Measurements from ENCODE around the gene ACAA1.

DNA sequence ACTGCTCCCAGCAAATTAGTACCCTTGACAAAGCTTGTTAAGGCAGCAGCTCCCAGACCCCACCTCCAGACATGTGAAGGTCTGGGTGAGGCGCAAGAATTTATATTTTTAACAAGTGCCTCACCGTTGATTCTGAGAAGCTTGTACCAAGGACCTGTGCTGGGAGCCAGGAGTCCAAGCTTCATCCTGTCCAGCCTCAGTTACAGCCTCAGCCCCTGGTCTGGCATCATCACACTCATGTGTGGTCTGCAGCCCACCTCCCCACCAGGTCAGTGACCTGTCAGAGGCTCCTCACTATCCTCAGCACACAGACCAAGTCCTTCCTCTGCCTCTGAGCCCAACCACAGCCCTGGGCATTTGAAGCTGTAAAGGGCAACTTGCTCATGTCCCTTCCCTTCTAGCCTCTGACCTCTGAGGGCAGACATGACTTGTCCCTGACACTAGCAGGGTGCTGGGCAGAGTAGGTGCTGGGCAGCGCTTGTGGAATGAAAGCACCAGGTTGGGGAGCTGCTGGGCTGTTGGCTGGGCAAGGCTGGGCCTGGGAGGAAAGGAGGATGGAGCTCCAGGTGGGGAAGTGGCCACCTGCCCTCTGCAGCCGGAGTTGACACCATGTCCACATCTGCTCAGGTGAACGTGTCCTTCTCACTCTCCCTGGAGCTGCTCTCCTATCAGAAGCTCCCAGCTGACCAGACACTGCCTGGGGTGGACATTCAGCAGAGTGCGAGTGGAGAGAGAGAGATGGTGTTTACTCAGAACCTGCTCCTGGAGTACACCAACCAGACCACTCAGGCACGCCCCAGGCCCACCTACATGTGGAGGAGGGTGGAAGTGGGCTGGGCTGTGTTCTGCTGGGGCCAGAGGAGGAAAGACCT lies 16.9 kb downstream of the ACAA1 start:
- no peak for TF ChIP-seq CTCF (IDR thresholded peaks at IDR 0.05 in 2 of 3, conservative IDR thresholded peaks at IDR 0.05 in 1 of 3; ENCODE audit: insufficient read depth in 2 of 3, low read depth in 1 of 3, low read length in 3 of 3)
- TF ChIP-seq, protein P1, sequence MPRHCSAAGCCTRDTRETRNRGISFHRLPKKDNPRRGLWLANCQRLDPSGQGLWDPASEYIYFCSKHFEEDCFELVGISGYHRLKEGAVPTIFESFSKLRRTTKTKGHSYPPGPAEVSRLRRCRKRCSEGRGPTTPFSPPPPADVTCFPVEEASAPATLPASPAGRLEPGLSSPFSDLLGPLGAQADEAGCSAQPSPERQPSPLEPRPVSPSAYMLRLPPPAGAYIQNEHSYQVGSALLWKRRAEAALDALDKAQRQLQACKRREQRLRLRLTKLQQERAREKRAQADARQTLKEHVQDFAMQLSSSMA (CRISPR knock-in tag; IDR thresholded peaks at IDR 0.05), result no peak

Measured in K562 (cell line).